GM23338 (cell line): ENCODE data around the gene LRP1B. TPM values are rescaled to one million over a fixed set of nuclear protein-coding genes. Genes with fewer than 3 reads are reported as not detected.

Source experiments
- ATAC-seq: fragments of 200-7000 bp; cut with Tn5 transposase; 3 replicates; pipeline ENCODE4 v1.9.1; 2020
- DNase-seq: peaks from one replicate; pipeline ENCODE4 v3.0.0-alpha.2; 2015; ENCODE audit warnings: low spot score
- H2AFZ ChIP-seq: fragments of 200-600 bp; sonication (generic); 2 replicates; pipeline ENCODE4 v1.8.0; 2016; ENCODE audit warnings: antibody characterized with exemption, mild to moderate bottlenecking, moderate library complexity
- H3F3A ChIP-seq: fragments of 200-600 bp; sonication (generic); replicated peaks from 2 replicates; pipeline ENCODE4 v1.8.0; 2017; ENCODE audit warnings: antibody characterized with exemption, mixed run types, low read depth
- H3K27ac ChIP-seq: fragments of 200-600 bp; sonication (generic); 2 replicates; pipeline ENCODE4 v1.6.1; 2016; ENCODE audit warnings: low read depth
- H3K27me3 ChIP-seq: fragments of 200-600 bp; sonication (generic); 2 replicates; pipeline ENCODE4 v1.8.0; 2016; ENCODE audit warnings: mild to moderate bottlenecking, mixed run types, moderate library complexity; ENCODE audit not compliant: insufficient read depth
- H3K36me3 ChIP-seq: fragments of 200-600 bp; sonication (generic); 2 replicates; pipeline ENCODE4 v1.8.0; 2016; ENCODE audit warnings: mild to moderate bottlenecking; ENCODE audit not compliant: insufficient read depth
- H3K4me1 ChIP-seq: fragments of 200-600 bp; sonication (generic); 2 replicates; pipeline ENCODE4 v1.8.0; 2016; ENCODE audit warnings: mild to moderate bottlenecking, moderate library complexity; ENCODE audit not compliant: insufficient read depth
- H3K4me2 ChIP-seq: fragments of 200-600 bp; sonication (generic); 2 replicates; pipeline ENCODE4 v1.7.1; 2017; ENCODE audit warnings: mixed run types
- H3K4me3 ChIP-seq: fragments of 200-600 bp; sonication (generic); 2 replicates; pipeline ENCODE4 v1.6.1; 2016; ENCODE audit warnings: mixed run types
- H3K79me2 ChIP-seq: fragments of 200-600 bp; sonication (generic); replicated peaks from 2 replicates; pipeline ENCODE4 v1.8.0; 2017; ENCODE audit warnings: mild to moderate bottlenecking; ENCODE audit not compliant: insufficient read depth
- H3K9me2 ChIP-seq: fragments of 200-600 bp; sonication (generic); 2 replicates; pipeline ENCODE4 v1.8.0; 2017; ENCODE audit not compliant: insufficient read depth
- H4K20me1 ChIP-seq: fragments of 200-600 bp; sonication (generic); replicated peaks from 2 replicates; pipeline ENCODE4 v1.8.0; 2017; ENCODE audit warnings: mild to moderate bottlenecking; ENCODE audit not compliant: insufficient read depth
- H3K27ac Mint-ChIP-seq: 2 replicates; pipeline ENCODE4 v1.8.0; 2020; ENCODE audit warnings: inconsistent platforms, mild to moderate bottlenecking, moderate library complexity, mixed read lengths
- H3K27me3 Mint-ChIP-seq: 3 replicates; pipeline ENCODE4 v1.8.0; 2022; ENCODE audit warnings: low read depth, mild to moderate bottlenecking, moderate library complexity, mixed read lengths, inconsistent platforms; ENCODE audit not compliant: insufficient read depth, poor library complexity
- H3K36me3 Mint-ChIP-seq: 3 replicates; pipeline ENCODE4 v1.8.0; 2021; ENCODE audit warnings: low read depth, mild to moderate bottlenecking, inconsistent platforms, moderate library complexity, mixed read lengths
- H3K4me1 Mint-ChIP-seq: 3 replicates; pipeline ENCODE4 v1.8.0; 2020; ENCODE audit warnings: mild to moderate bottlenecking, inconsistent platforms, mixed read lengths
- H3K4me3 Mint-ChIP-seq: 3 replicates; pipeline ENCODE4 v1.8.0; 2021; ENCODE audit warnings: moderate library complexity, mild to moderate bottlenecking, inconsistent platforms, mixed read lengths
- H3K9me3 Mint-ChIP-seq: 3 replicates; pipeline ENCODE4 v1.8.0; 2020; ENCODE audit warnings: moderate library complexity, mild to moderate bottlenecking, inconsistent platforms, mixed read lengths
- CREB1 ChIP-seq: fragments of 250-450 bp; sonication (Bioruptor Pico); IDR thresholded peaks from 2 replicates; pipeline ENCODE4 v1.5.0; 2020; ENCODE audit warnings: low read depth, mild to moderate bottlenecking, moderate library complexity
- CTCF ChIP-seq, 2 experiments: fragments of 200-600 bp in 1 of 2; sonication (generic) in 1 of 2; conservative IDR thresholded peaks; 2 replicates each; pipeline versions ENCODE4 v1.5.1 to v1.6.1; 2016 to 2017; ENCODE audit warnings: antibody characterized with exemption in 2 of 2, low read depth in 2 of 2, mild to moderate bottlenecking in 2 of 2, moderate library complexity in 1 of 2
- ETS1 ChIP-seq: IDR thresholded peaks from 2 replicates; pipeline ENCODE4 v1.6.1; 2016; ENCODE audit warnings: antibody characterized with exemption
- EZH2 ChIP-seq: fragments of 200-600 bp; sonication (generic); IDR thresholded peaks from one replicate; pipeline ENCODE4 v1.8.0; 2017; ENCODE audit warnings: antibody characterized with exemption, mild to moderate bottlenecking, low read depth; ENCODE audit not compliant: unreplicated experiment
- EZH2phosphoT487 ChIP-seq: fragments of 200-600 bp; sonication (generic); IDR thresholded peaks from one replicate; pipeline ENCODE4 v1.8.1; 2018; ENCODE audit warnings: antibody characterized with exemption; ENCODE audit not compliant: unreplicated experiment
- JUNB ChIP-seq: IDR thresholded peaks from one replicate; pipeline ENCODE4 v1.6.1; 2016; ENCODE audit warnings: antibody characterized with exemption; ENCODE audit not compliant: unreplicated experiment
- NANOG ChIP-seq: IDR thresholded peaks from 2 replicates; pipeline ENCODE4 v1.6.1; 2016; ENCODE audit warnings: antibody characterized with exemption, borderline replicate concordance
- POLR2AphosphoS5 ChIP-seq: IDR thresholded peaks from 2 replicates; pipeline ENCODE4 v1.6.1; 2016; ENCODE audit warnings: antibody characterized with exemption, low read depth
- STAT1 ChIP-seq: IDR thresholded peaks from one replicate; pipeline ENCODE4 v1.6.1; 2016; ENCODE audit warnings: antibody characterized with exemption; ENCODE audit not compliant: unreplicated experiment
- ZNF114 ChIP-seq: fragments of 250-450 bp; sonication (Bioruptor Pico); IDR thresholded peaks from 2 replicates; pipeline ENCODE4 v1.5.0; 2020; ENCODE audit warnings: mild to moderate bottlenecking, moderate library complexity
- ZNF331 ChIP-seq: fragments of 250-450 bp; sonication (Bioruptor Pico); IDR thresholded peaks from 2 replicates; pipeline ENCODE4 v1.5.0; 2020; ENCODE audit warnings: low read depth, mild to moderate bottlenecking, moderate library complexity
- ZNF462 ChIP-seq: fragments of 250-450 bp; sonication (Bioruptor Pico); IDR thresholded peaks from 2 replicates; pipeline ENCODE4 v1.5.0; 2020; ENCODE audit warnings: mild to moderate bottlenecking, moderate library complexity
- polyA plus RNA-seq: library from polyadenylated mRNA; unstranded; fragments of >200 nt; fragmentation: Nextera tagmentation; extraction: Ambion mirVana; gene quantifications from 2 replicates; pipeline ENCODE4 v1.2.1, GENCODE V29; 2016
- total RNA-seq: library from RNA; depleted of rRNA; stranded (reverse); fragments of >200 nt; shearing (Covaris generic); gene quantifications from 2 replicates; pipeline ENCODE4 v1.2.3, GENCODE V29; 2014
- TF ChIP-seq, protein P1 (sequence below): IDR thresholded peaks from one replicate; pipeline ENCODE4 v1.6.1; 2018; ENCODE audit warnings: antibody characterized with exemption; ENCODE audit not compliant: unreplicated experiment

LRP1B gene
- total and polyA plus RNA-seq, 2 experiments from 2014 or later = 0.15 to 0.97 TPM

DNA sequence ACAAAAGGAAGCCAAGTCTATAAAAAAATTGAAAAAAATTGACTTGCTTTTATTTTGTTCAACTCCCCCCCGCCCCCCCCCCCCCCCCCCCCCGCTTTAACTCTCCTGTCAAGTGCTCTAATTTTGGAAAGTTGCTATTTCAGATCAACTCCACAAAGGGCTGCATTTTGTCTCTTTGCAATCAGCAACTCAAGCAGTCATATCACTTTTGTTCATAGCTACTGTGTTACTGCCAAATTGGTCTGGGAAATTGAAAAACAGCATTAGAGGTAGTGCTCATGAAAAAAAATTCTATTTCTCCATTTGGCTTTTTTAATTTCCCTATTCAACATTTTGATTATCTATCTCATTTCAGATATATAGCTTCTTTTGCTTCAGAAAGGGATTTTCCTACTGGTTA, 531.8 kb downstream of the LRP1B start:
- no peak for DNase-seq
- Histone ChIP-seq H3K27me3 (no peaks in the 10 kb centered on the region), H4K20me1 (no peaks in the 10 kb centered on the region), H3K4me1 (no peaks in the 10 kb centered on the region), H2AFZ (no peak overlapping the region), H3K4me2 (no peak overlapping the region), H3K79me2 (no peaks in the 10 kb centered on the region), H3K4me3 (no peak overlapping the region), H3K36me3 (no peaks in the 10 kb centered on the region; the same call in 1 of the 2 replicates), H3F3A (no peaks in the 10 kb centered on the region), H3K27ac (no peak overlapping the region), H3K9me2 (no peaks in the 10 kb centered on the region)
- H3K27me3 Mint-ChIP-seq = no peaks in the 10 kb centered on the region
- H3K4me3 Mint-ChIP-seq = no peak overlapping the region
- peaks cover 4% of the 10 kb centered on the region; the same call in 2 of the 3 replicates for H3K9me3 Mint-ChIP-seq
- H3K4me1 Mint-ChIP-seq = peaks cover 4% of the 10 kb centered on the region; the same call in 1 of the 3 replicates
- H3K36me3 Mint-ChIP-seq = peaks cover 4% of the 10 kb centered on the region
- H3K27ac Mint-ChIP-seq = no peak overlapping the region
- TF ChIP-seq EZH2phosphoT487 (no peak), JUNB (no peak), ETS1 (no peak), ZNF331 (CRISPR knock-in tag) (no peak), EZH2 (no peak), CTCF (conservative IDR thresholded peaks at IDR 0.05; ENCODE audit: low read depth in 2 of 2) (no peak), CREB1 (no peak), ZNF114 (CRISPR knock-in tag) (no peak), STAT1 (no peak), ZNF462 (CRISPR knock-in tag) (no peak), POLR2AphosphoS5 (no peak), NANOG (no peak)
- TF ChIP-seq, protein P1, sequence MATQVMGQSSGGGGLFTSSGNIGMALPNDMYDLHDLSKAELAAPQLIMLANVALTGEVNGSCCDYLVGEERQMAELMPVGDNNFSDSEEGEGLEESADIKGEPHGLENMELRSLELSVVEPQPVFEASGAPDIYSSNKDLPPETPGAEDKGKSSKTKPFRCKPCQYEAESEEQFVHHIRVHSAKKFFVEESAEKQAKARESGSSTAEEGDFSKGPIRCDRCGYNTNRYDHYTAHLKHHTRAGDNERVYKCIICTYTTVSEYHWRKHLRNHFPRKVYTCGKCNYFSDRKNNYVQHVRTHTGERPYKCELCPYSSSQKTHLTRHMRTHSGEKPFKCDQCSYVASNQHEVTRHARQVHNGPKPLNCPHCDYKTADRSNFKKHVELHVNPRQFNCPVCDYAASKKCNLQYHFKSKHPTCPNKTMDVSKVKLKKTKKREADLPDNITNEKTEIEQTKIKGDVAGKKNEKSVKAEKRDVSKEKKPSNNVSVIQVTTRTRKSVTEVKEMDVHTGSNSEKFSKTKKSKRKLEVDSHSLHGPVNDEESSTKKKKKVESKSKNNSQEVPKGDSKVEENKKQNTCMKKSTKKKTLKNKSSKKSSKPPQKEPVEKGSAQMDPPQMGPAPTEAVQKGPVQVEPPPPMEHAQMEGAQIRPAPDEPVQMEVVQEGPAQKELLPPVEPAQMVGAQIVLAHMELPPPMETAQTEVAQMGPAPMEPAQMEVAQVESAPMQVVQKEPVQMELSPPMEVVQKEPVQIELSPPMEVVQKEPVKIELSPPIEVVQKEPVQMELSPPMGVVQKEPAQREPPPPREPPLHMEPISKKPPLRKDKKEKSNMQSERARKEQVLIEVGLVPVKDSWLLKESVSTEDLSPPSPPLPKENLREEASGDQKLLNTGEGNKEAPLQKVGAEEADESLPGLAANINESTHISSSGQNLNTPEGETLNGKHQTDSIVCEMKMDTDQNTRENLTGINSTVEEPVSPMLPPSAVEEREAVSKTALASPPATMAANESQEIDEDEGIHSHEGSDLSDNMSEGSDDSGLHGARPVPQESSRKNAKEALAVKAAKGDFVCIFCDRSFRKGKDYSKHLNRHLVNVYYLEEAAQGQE = no peak
- ATAC-seq = no peak
